HCT116 (cell line): ENCODE data around the gene AMPD1. TPM values are rescaled to one million over a fixed set of nuclear protein-coding genes. Genes with fewer than 3 reads are reported as not detected.

ENCODE experiments used
- ATAC-seq: fragments of 200-7000 bp; cut with Tn5 transposase; 2 replicates; pipeline ENCODE4 v1.9.1; 2020; ENCODE audit warnings: mild to moderate bottlenecking, moderate library complexity
- BruUV-seq: library from RNA; stranded (reverse); fragments of 400-500 nt; replicated peaks from 2 replicates; lab custom pipeline; 2021; lab: Mats Ljungman, UMichigan
- CTCF ChIA-PET: fragments of 300-600 bp; sonication (Branson Sonifier 250); formaldehyde crosslinking; loops from one replicate; lab custom pipeline; 2021; ENCODE audit warnings: antibody characterized with exemption; lab: Charles Lee
- POLR2A ChIA-PET: fragments of 300-600, 350-600 bp; sonication (Branson Sonifier 250); formaldehyde crosslinking; loops from one replicate; lab custom pipeline; 2021; ENCODE audit warnings: antibody characterized with exemption; lab: Charles Lee
- RAD21 ChIA-PET, 2 experiments: fragments of 300-600 bp; sonication (Branson Sonifier 250); formaldehyde crosslinking; loops; one replicate each; lab custom pipeline; 2023; ENCODE audit warnings: low total read pairs in 2 of 2; ENCODE audit not compliant: uncharacterized antibody in 2 of 2, unreplicated experiment in 2 of 2, low non-redundant PET in 1 of 2; lab: Charles Lee
- DNase-seq: peaks from one replicate; pipeline ENCODE4 v3.0.0-alpha.2; 2010; ENCODE audit warnings: low read depth, low spot score
- H2AFZ ChIP-seq: fragments of 200-600 bp; shearing (Covaris generic), sonication (generic); 2 replicates; pipeline ENCODE4 v1.6.1; 2017; ENCODE audit warnings: low read depth, mixed run types, mixed read lengths, antibody characterized with exemption, low read length; ENCODE audit not compliant: poor library complexity, severe bottlenecking
- H3K27ac ChIP-seq: 2 replicates; pipeline ENCODE4 v1.5.1; 2012; ENCODE audit warnings: low read depth, low read length
- H3K27me3 ChIP-seq: fragments of 200-600 bp; sonication (generic); 2 replicates; pipeline ENCODE4 v1.6.1; 2016; ENCODE audit warnings: mixed run types, low read length, mixed read lengths; ENCODE audit not compliant: insufficient read depth
- H3K36me3 ChIP-seq, 2 experiments: fragments of 200-500 bp in 1 of 2; fragments of 200-600 bp in 1 of 2; sonication (Bioruptor generic) in 1 of 2; sonication (generic) in 1 of 2; 2 replicates each; pipeline versions ENCODE4 v1.5.1 to v1.6.1; 2014 to 2016; ENCODE audit warnings: low read length in 2 of 2, inconsistent platforms in 1 of 2, mixed read lengths in 1 of 2, mixed run types in 1 of 2; ENCODE audit not compliant: insufficient read depth in 2 of 2, control insufficient read depth in 1 of 2
- H3K4me1 ChIP-seq, 2 experiments: fragments of 200-600 bp in 1 of 2; sonication (generic) in 1 of 2; 2 replicates each; pipeline versions ENCODE4 v1.5.1 to v1.6.1; 2012 to 2017; ENCODE audit warnings: low read length in 2 of 2, inconsistent platforms in 1 of 2, mild to moderate bottlenecking in 1 of 2, mixed read lengths in 1 of 2, mixed run types in 1 of 2, moderate library complexity in 1 of 2; ENCODE audit not compliant: insufficient read depth in 2 of 2, control insufficient read depth in 1 of 2
- H3K4me2 ChIP-seq: fragments of 200-600 bp; sonication (generic); 2 replicates; pipeline ENCODE4 v1.6.1; 2017; ENCODE audit warnings: mixed run types, low read length, mixed read lengths
- H3K4me3 ChIP-seq, 2 experiments: fragments of 200-600 bp in 1 of 2; sonication (generic) in 1 of 2; replicated peaks in 1 of 2; 2 replicates each; pipeline ENCODE4 v1.5.1; 2011 to 2016; ENCODE audit warnings: low read length in 2 of 2, control low read depth in 1 of 2, low read depth in 1 of 2, mild to moderate bottlenecking in 1 of 2, mixed read lengths in 1 of 2, mixed run types in 1 of 2
- H3K79me2 ChIP-seq: fragments of 200-600 bp; sonication (generic); 2 replicates; pipeline ENCODE4 v1.6.1; 2017; ENCODE audit warnings: mild to moderate bottlenecking, mixed run types, low read length, moderate library complexity, mixed read lengths; ENCODE audit not compliant: insufficient read depth
- H3K9ac ChIP-seq: fragments of 200-600 bp; sonication (generic); 2 replicates; pipeline ENCODE4 v1.6.1; 2016; ENCODE audit warnings: low read length, mixed read lengths
- H3K9me2 ChIP-seq: fragments of 200-600 bp; sonication (generic), shearing (Covaris generic); 2 replicates; pipeline ENCODE4 v1.6.1; 2017; ENCODE audit warnings: mixed run types, mild to moderate bottlenecking, moderate library complexity; ENCODE audit not compliant: insufficient read depth
- H3K9me3 ChIP-seq, 2 experiments: fragments of 200-500 bp in 1 of 2; fragments of 200-600 bp in 1 of 2; sonication (Bioruptor generic) in 1 of 2; sonication (generic) in 1 of 2; 2 replicates each; pipeline ENCODE4 v1.6.1; 2014 to 2017; ENCODE audit warnings: low read length in 2 of 2, mixed read lengths in 2 of 2, inconsistent platforms in 1 of 2, low read depth in 1 of 2, mild to moderate bottlenecking in 1 of 2, mixed run types in 1 of 2, moderate library complexity in 1 of 2; ENCODE audit not compliant: control insufficient read depth in 1 of 2, insufficient read depth in 1 of 2
- H4K20me1 ChIP-seq: fragments of 200-600 bp; sonication (generic), shearing (Covaris generic); 2 replicates; pipeline ENCODE4 v1.6.1; 2017; ENCODE audit warnings: mixed run types, mild to moderate bottlenecking, moderate library complexity; ENCODE audit not compliant: insufficient read depth
- CBX3 ChIP-seq: IDR thresholded peaks from 2 replicates; pipeline ENCODE4 v1.6.1; 2012; ENCODE audit warnings: low read depth
- CEBPB ChIP-seq: IDR thresholded peaks from 2 replicates; pipeline ENCODE4 v1.6.1; 2012; ENCODE audit warnings: low read depth
- CTCF ChIP-seq, 3 experiments: fragments of 200-600 bp in 1 of 3; sonication (generic) in 1 of 3; IDR thresholded peaks in 2 of 3; conservative IDR thresholded peaks in 1 of 3; 2 replicates each; pipeline ENCODE4 v1.5.1; 2012 to 2017; ENCODE audit warnings: low read depth in 2 of 3, low read length in 2 of 3, antibody characterized with exemption in 1 of 3, borderline replicate concordance in 1 of 3, control low read depth in 1 of 3, mild to moderate bottlenecking in 1 of 3, mixed read lengths in 1 of 3, mixed run types in 1 of 3, moderate library complexity in 1 of 3; ENCODE audit not compliant: insufficient read depth in 1 of 3
- EZH2 ChIP-seq: fragments of 200-600 bp; sonication (generic); IDR thresholded peaks from 2 replicates; pipeline ENCODE4 v1.6.1; 2017; ENCODE audit warnings: antibody characterized with exemption, mixed run types
- FOSL1 ChIP-seq: IDR thresholded peaks from 2 replicates; pipeline ENCODE4 v1.6.1; 2012; ENCODE audit warnings: low read depth
- MAX ChIP-seq: IDR thresholded peaks from 2 replicates; pipeline ENCODE4 v1.6.1; 2012
- RAD21 ChIP-seq: IDR thresholded peaks from 2 replicates; pipeline ENCODE4 v1.6.1; 2012; ENCODE audit warnings: low read depth, mild to moderate bottlenecking
- REST ChIP-seq: IDR thresholded peaks from 2 replicates; pipeline ENCODE4 v1.6.1; 2012; ENCODE audit warnings: low read depth
- SIN3A ChIP-seq: IDR thresholded peaks from 2 replicates; pipeline ENCODE4 v1.6.1; 2012; ENCODE audit warnings: low read depth
- ZNF274 ChIP-seq: fragments of 200-500 bp; sonication (Bioruptor generic); IDR thresholded peaks from 2 replicates; pipeline ENCODE4 v1.6.1; 2014; ENCODE audit warnings: mild to moderate bottlenecking, low read depth, low read length, inconsistent platforms
- intact Hi-C: fragments of 100-400 bp; cut with micrococcal nuclease; formaldehyde crosslinking; loops from 2 replicates; pipeline ENCODE4 v1.10.0; 2022
- total RNA-seq: library from RNA; stranded (reverse); gene quantifications from one replicate; pipeline ENCODE4 v1.2.1, GENCODE V29; 2021; ENCODE audit not compliant: unreplicated experiment

AMPD1 gene
- total RNA-seq, 1 experiment from 2014 or later = not detected

GRCh38 chr1:114723915-114724314, 28.6 kb upstream of the AMPD1 start:
- ChIA-PET CTCF (no interaction called here), POLR2A (no interaction called here), RAD21 (no interaction called here)
- Histone ChIP-seq H3K27me3 (no peaks in the 10 kb centered on the region), H3K4me2 (no peak overlapping the region), H3K36me3 (peaks cover 71 to 80% of the 10 kb centered on the region in 2 experiments), H3K9ac (no peak overlapping the region), H3K4me3 (no peak overlapping the region), H3K9me3 (no peaks in the 10 kb centered on the region), H3K9me2 (no peaks in the 10 kb centered on the region), H3K27ac (no peak overlapping the region), H4K20me1 (peaks cover 4% of the 10 kb centered on the region; the same call in 1 of the 2 replicates), H3K79me2 (peaks cover 66% of the 10 kb centered on the region), H3K4me1 (no peaks in the 10 kb centered on the region), H2AFZ (no peak overlapping the region)
- TF ChIP-seq ZNF274 (no peak), EZH2 (no peak), CTCF (IDR thresholded peaks at IDR 0.05 in 2 of 3, conservative IDR thresholded peaks at IDR 0.05 in 1 of 3; ENCODE audit: borderline replicate concordance in 1 of 3, insufficient read depth in 1 of 3, low read depth in 2 of 3, low read length in 2 of 3) (no peak), REST (no peak), CBX3 (no peak), MAX (no peak), CEBPB (no peak), FOSL1 (no peak), RAD21 (no peak), SIN3A (no peak)
- ATAC-seq (no peak), DNase-seq (no peak)
- intact Hi-C loops = no loop called here
- no TSS peak for BruUV-seq
